H54 (cell line): ENCODE results near the gene RSRP1.
"Not testable (repeated sequence)": the region's sequence is repeated elsewhere in the genome, so short reads cannot be mapped to it uniquely, and the experiment has no call there.

Experiments used
- DNase-seq: peaks from one replicate; pipeline ENCODE4 v3.0.0; 2011; ENCODE audit warnings: low spot score, mixed read lengths; ENCODE audit not compliant: insufficient read length
- FAIRE-seq: peaks from 3 replicates; lab custom pipeline; 2011; peaks lifted over from hg19 to GRCh38; lab: Jason Lieb, UNC
- POLR2A ChIP-seq: IDR thresholded peaks from 2 replicates; pipeline ENCODE4 v1.6.1; 2011; ENCODE audit warnings: low read depth, mild to moderate bottlenecking, low read length

The RSRP1 gene

GRCh38 chr1:25247024-25247828 lies at the start of gene RSRP1:
Gene RSRP1, minus strand, starts transcription at chr1:25247454. Its CDS starts 491 bp downstream, at chr1:25246963.
- FAIRE-seq = peak; percentile 67
- TF ChIP-seq POLR2A = peak; percentile 96

GRCh38 chr1:25296501-25296900 lies 49.2 kb upstream of the RSRP1 start:
- not testable (repeated sequence) for DNase-seq, FAIRE-seq

More at GRCh38 chr1:25247024-25247828, at the start of gene RSRP1:
- DNase-seq = peak; percentile 90

GRCh38 chr1:25294889-25295826 lies 47.9 kb upstream of the RSRP1 start:
- DNase-seq, FAIRE-seq: not testable (repeated sequence)

- not testable (repeated sequence) for DNase-seq, FAIRE-seq
Measured at GRCh38 chr1:25293426-25293825, 46.2 kb upstream of the RSRP1 start.

- peak; percentile 67 for FAIRE-seq
Measured at GRCh38 chr1:25290043-25290442, 42.8 kb upstream of the RSRP1 start.

GRCh38 chr1:25288573-25289101 lies 41.4 kb upstream of the RSRP1 start:
- not testable (repeated sequence) for FAIRE-seq, DNase-seq

More at GRCh38 chr1:25290043-25290442, 42.8 kb upstream of the RSRP1 start:
- DNase-seq = not testable (repeated sequence)

GRCh38 chr1:25287164-25287563 lies 39.9 kb upstream of the RSRP1 start:
- DNase-seq, FAIRE-seq: not testable (repeated sequence)

GRCh38 chr1:25285862-25286261 lies 38.6 kb upstream of the RSRP1 start:
- DNase-seq, FAIRE-seq: not testable (repeated sequence)

GRCh38 chr1:25279693-25280111 lies 32.4 kb upstream of the RSRP1 start:
- not testable (repeated sequence) for FAIRE-seq, DNase-seq

- DNase-seq, FAIRE-seq: not testable (repeated sequence)
Measured at GRCh38 chr1:25278790-25279189, 31.5 kb upstream of the RSRP1 start.

- DNase-seq, FAIRE-seq: not testable (repeated sequence)
Measured at GRCh38 chr1:25278358-25278757, 31.1 kb upstream of the RSRP1 start.

- not testable (repeated sequence) for FAIRE-seq, DNase-seq
Measured at GRCh38 chr1:25277295-25277694, 30.0 kb upstream of the RSRP1 start.

- DNase-seq, FAIRE-seq: not testable (repeated sequence)
Measured at GRCh38 chr1:25275648-25276047, 28.4 kb upstream of the RSRP1 start.

GRCh38 chr1:25272238-25272637 lies 25.0 kb upstream of the RSRP1 start, which contains the start of gene RHD:
Gene RHD, plus strand, starts transcription at chr1:25272509. Its CDS starts 39 bp downstream, at chr1:25272548.
- DNase-seq, FAIRE-seq: not testable (repeated sequence)

GRCh38 chr1:25268143-25268760 lies 21.0 kb upstream of the RSRP1 start:
- not testable (repeated sequence) for DNase-seq, FAIRE-seq

- peak; percentile 23 for FAIRE-seq
- DNase-seq = not testable (repeated sequence)
Measured at GRCh38 chr1:25267288-25268142, 20.3 kb upstream of the RSRP1 start.

GRCh38 chr1:25266554-25267287 lies 19.5 kb upstream of the RSRP1 start:
- not testable (repeated sequence) for DNase-seq, FAIRE-seq
